Liver (tissue), 9 donors: ENCODE measurements around the gene SMIM36. TPM values are rescaled to one million over a fixed set of nuclear protein-coding genes. Genes with fewer than 3 reads are reported as not detected.

Experiments used
- DNase-seq: peaks from one replicate; pipeline ENCODE4 v3.0.0-alpha.2; 2017; ENCODE audit warnings: low spot score
- H3K27ac ChIP-seq, 2 donors: one replicate each; pipeline ENCODE4 v1.7.0; 2013; ENCODE audit warnings: inconsistent platforms in 2 of 2, low read length in 2 of 2, control low read depth in 1 of 2, low read depth in 1 of 2, mild to moderate bottlenecking in 1 of 2
- H3K27me3 ChIP-seq, 4 donors: one replicate each; pipeline versions ENCODE4 v1.6.1 to v1.7.0; 2013; ENCODE audit warnings: low read length in 3 of 4, inconsistent platforms in 1 of 4, mild to moderate bottlenecking in 1 of 4, moderate library complexity in 1 of 4; ENCODE audit not compliant: control insufficient read depth in 4 of 4, insufficient read depth in 4 of 4
- H3K36me3 ChIP-seq, 4 donors: one replicate each; pipeline versions ENCODE4 v1.6.1 to v1.7.0; 2013; ENCODE audit warnings: low read length in 3 of 4, mild to moderate bottlenecking in 3 of 4, low read depth in 1 of 4, moderate library complexity in 1 of 4; ENCODE audit not compliant: control insufficient read depth in 4 of 4, insufficient read depth in 3 of 4
- H3K4me1 ChIP-seq, 4 donors: one replicate each; pipeline versions ENCODE4 v1.6.1 to v1.7.0; 2013; ENCODE audit warnings: low read length in 3 of 4, mild to moderate bottlenecking in 3 of 4, moderate library complexity in 1 of 4; ENCODE audit not compliant: control insufficient read depth in 4 of 4, insufficient read depth in 4 of 4
- H3K4me3 ChIP-seq, 3 donors: one replicate each; pipeline versions ENCODE4 v1.6.1 to v1.7.0; 2013; ENCODE audit warnings: low read length in 3 of 3, control low read depth in 1 of 3, low read depth in 1 of 3, mild to moderate bottlenecking in 1 of 3
- H3K9ac ChIP-seq, 2 donors: one replicate each; pipeline ENCODE4 v1.7.0; 2013; ENCODE audit warnings: low read length in 2 of 2, mild to moderate bottlenecking in 2 of 2, moderate library complexity in 2 of 2, control low read depth in 1 of 2, low read depth in 1 of 2
- H3K9me3 ChIP-seq, 4 donors: one replicate each; pipeline versions ENCODE4 v1.6.1 to v1.7.0; 2013; ENCODE audit warnings: low read length in 3 of 4; ENCODE audit not compliant: control insufficient read depth in 4 of 4
- EGR1 ChIP-seq, 2 donors: IDR thresholded peaks; 2 replicates each; pipeline ENCODE4 v1.6.1; 2016 to 2018; ENCODE audit warnings: antibody characterized with exemption in 2 of 2, low read depth in 2 of 2
- FOXA1 ChIP-seq: IDR thresholded peaks from 2 replicates; pipeline ENCODE4 v1.6.1; 2016; ENCODE audit warnings: antibody characterized with exemption
- FOXA2 ChIP-seq: IDR thresholded peaks from 2 replicates; pipeline ENCODE4 v1.6.1; 2016; ENCODE audit warnings: antibody characterized with exemption
- GABPA ChIP-seq, 2 donors: IDR thresholded peaks in 1 of 2; conservative IDR thresholded peaks in 1 of 2; 2 replicates each; pipeline ENCODE4 v1.6.1; 2016; ENCODE audit warnings: antibody characterized with exemption in 2 of 2, mild to moderate bottlenecking in 1 of 2, moderate library complexity in 1 of 2
- HNF4A ChIP-seq, 2 donors: conservative IDR thresholded peaks; 2 replicates each; pipeline ENCODE4 v1.6.1; 2016; ENCODE audit warnings: antibody characterized with exemption in 2 of 2, mild to moderate bottlenecking in 2 of 2
- HNF4G ChIP-seq: IDR thresholded peaks from 2 replicates; pipeline ENCODE4 v1.6.1; 2016; ENCODE audit warnings: antibody characterized with exemption
- JUND ChIP-seq, 2 donors: IDR thresholded peaks; 2 replicates each; pipeline ENCODE4 v1.6.1; 2016; ENCODE audit warnings: antibody characterized with exemption in 2 of 2
- NR2F2 ChIP-seq: IDR thresholded peaks from 2 replicates; pipeline ENCODE4 v1.6.1; 2016; ENCODE audit warnings: antibody characterized with exemption
- REST ChIP-seq: IDR thresholded peaks from 2 replicates; pipeline ENCODE4 v1.6.1; 2016; ENCODE audit warnings: antibody characterized with exemption, mild to moderate bottlenecking
- RXRA ChIP-seq, 2 donors: IDR thresholded peaks; 2 replicates each; pipeline ENCODE4 v1.6.1; 2017 to 2018; ENCODE audit warnings: antibody characterized with exemption in 2 of 2, mild to moderate bottlenecking in 1 of 2
- SP1 ChIP-seq: IDR thresholded peaks from 2 replicates; pipeline ENCODE4 v1.6.1; 2018; ENCODE audit warnings: antibody characterized with exemption, mild to moderate bottlenecking
- YY1 ChIP-seq: IDR thresholded peaks from 2 replicates; pipeline ENCODE4 v1.6.1; 2016; ENCODE audit warnings: antibody characterized with exemption, mild to moderate bottlenecking
- WGBS: extraction: QIAGEN DNeasy Blood & Tissue Kit; methylation state at CpG from one replicate; pipeline ENCODE4 v1.1.7; 2013; 5-methylcytosine and 5-hydroxymethylcytosine counted together
- polyA plus RNA-seq, 2 donors: library from polyadenylated mRNA; stranded (reverse) in 1 of 2; unstranded in 1 of 2; fragments of 200-250 nt in 1 of 2; fragments of >200 nt in 1 of 2; fragmentation: Nextera tagmentation in 1 of 2; extraction: Ambion mirVana in 1 of 2; gene quantifications; one replicate each; pipeline versions ENCODE4 v1.2.1 to v1.2.3, GENCODE V29; 2013 to 2015
- total RNA-seq, 2 donors: library from RNA; depleted of rRNA; stranded (reverse); fragments of >200 nt; gene quantifications; one replicate each; pipeline ENCODE4 v1.2.3, GENCODE V29; 2014
- TF ChIP-seq, protein P1 (sequence below): IDR thresholded peaks from 2 replicates; pipeline ENCODE4 v1.6.1; 2016; ENCODE audit warnings: antibody characterized with exemption
- TF ChIP-seq, protein P2 (sequence below): fragments of 150-350 bp; IDR thresholded peaks from 2 replicates; pipeline ENCODE4 v1.5.1; 2017; ENCODE audit warnings: improper control_type of control experiment, low read depth, low read length; ENCODE audit not compliant: missing input control
- donor health status: healthy.
- donor health status: healthy.
- donor health status: healthy.
- donor health status: healthy.
- donor health status: healthy.

SMIM36 gene
- total and polyA plus RNA-seq, 4 donors, result not detected

- Histone ChIP-seq H3K9me3 (no peaks in the 10 kb centered on the region), H3K9ac (peak within 1 kb of the TSS; percentile 56 to 80), H3K36me3 (no peaks in the 10 kb centered on the region), H3K27me3 (no peaks in the 10 kb centered on the region), H3K4me3 (peak within 1 kb of the TSS; percentile 78 to 95 (median 79)), H3K4me1 (peaks cover 3 to 19% (median 10%) of the 10 kb centered on the region in 4 donors), H3K27ac (peak within 1 kb of the TSS; percentile 87 to 88)
- under 1% methylated on average over 62 of the region's 62 CpGs for WGBS
- TF ChIP-seq SP1 (no peak), RXRA (IDR thresholded peaks at IDR 0.05) (peak in 1 of 2 donors; percentile 15)
- no peak for DNase-seq
These were observed 89.9 kb downstream of the SMIM36 start, which contains the start of gene MMD for GRCh38 chr17:55421179-55421934. Gene MMD (minus strand): TSS chr17:55421835. CDS start chr17:55421695, 140 bp downstream.

GRCh38 chr17:55420776-55421178 is 90.5 kb downstream of the SMIM36 start:
- WGBS, result under 1% methylated on average over 21 of the region's 21 CpGs
- H3K4me3 ChIP-seq, result peak overlapping the region; percentile 78 to 95 (median 79)
- H3K4me1 ChIP-seq, result peaks cover 3 to 19% (median 10%) of the 10 kb centered on the region in 4 donors
- H3K27me3 ChIP-seq, result no peaks in the 10 kb centered on the region
- H3K27ac ChIP-seq, result peak overlapping the region; percentile 87 to 88
- no peaks in the 10 kb centered on the region for H3K9me3 ChIP-seq
- TF ChIP-seq SP1 (peak; percentile 3), FOXA1 (no peak), JUND (IDR thresholded peaks at IDR 0.05) (no peak), NR2F2 (no peak), HNF4A (conservative IDR thresholded peaks at IDR 0.05) (no peak), EGR1 (IDR thresholded peaks at IDR 0.05; ENCODE audit: low read depth in 2 of 2) (no peak), YY1 (peak; percentile 32), RXRA (IDR thresholded peaks at IDR 0.05) (peak in 1 of 2 donors; percentile 61), GABPA (IDR thresholded peaks at IDR 0.05 in 1 of 2, conservative IDR thresholded peaks at IDR 0.05 in 1 of 2) (no peak), REST (peak; percentile 29)
- TF ChIP-seq, protein P1, sequence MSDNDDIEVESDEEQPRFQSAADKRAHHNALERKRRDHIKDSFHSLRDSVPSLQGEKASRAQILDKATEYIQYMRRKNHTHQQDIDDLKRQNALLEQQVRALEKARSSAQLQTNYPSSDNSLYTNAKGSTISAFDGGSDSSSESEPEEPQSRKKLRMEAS, result no peak
- DNase-seq, result peak; percentile 55
- H3K36me3 ChIP-seq, result no peaks in the 10 kb centered on the region
- H3K9ac ChIP-seq, result peak overlapping the region; percentile 56 to 80

GRCh38 chr17:55420067-55420775 is 91.0 kb downstream of the SMIM36 start:
- no peaks in the 10 kb centered on the region for H3K27me3 ChIP-seq
- no peaks in the 10 kb centered on the region for H3K9me3 ChIP-seq
- peaks cover 3 to 19% (median 10%) of the 10 kb centered on the region in 4 donors for H3K4me1 ChIP-seq
- peak overlapping the region; percentile 87 to 88 for H3K27ac ChIP-seq
- peak overlapping the region; percentile 78 to 95 (median 79) for H3K4me3 ChIP-seq
- WGBS, result 23% methylated on average over 6 of the region's 6 CpGs
- TF ChIP-seq SP1 (peak; percentile 10), FOXA2 (no peak), NR2F2 (no peak), YY1 (no peak), HNF4G (no peak), RXRA (IDR thresholded peaks at IDR 0.05) (peak in 1 of 2 donors; percentile 46), HNF4A (conservative IDR thresholded peaks at IDR 0.05) (peak in 1 of 2 donors; percentile 9)
- TF ChIP-seq, protein P2, sequence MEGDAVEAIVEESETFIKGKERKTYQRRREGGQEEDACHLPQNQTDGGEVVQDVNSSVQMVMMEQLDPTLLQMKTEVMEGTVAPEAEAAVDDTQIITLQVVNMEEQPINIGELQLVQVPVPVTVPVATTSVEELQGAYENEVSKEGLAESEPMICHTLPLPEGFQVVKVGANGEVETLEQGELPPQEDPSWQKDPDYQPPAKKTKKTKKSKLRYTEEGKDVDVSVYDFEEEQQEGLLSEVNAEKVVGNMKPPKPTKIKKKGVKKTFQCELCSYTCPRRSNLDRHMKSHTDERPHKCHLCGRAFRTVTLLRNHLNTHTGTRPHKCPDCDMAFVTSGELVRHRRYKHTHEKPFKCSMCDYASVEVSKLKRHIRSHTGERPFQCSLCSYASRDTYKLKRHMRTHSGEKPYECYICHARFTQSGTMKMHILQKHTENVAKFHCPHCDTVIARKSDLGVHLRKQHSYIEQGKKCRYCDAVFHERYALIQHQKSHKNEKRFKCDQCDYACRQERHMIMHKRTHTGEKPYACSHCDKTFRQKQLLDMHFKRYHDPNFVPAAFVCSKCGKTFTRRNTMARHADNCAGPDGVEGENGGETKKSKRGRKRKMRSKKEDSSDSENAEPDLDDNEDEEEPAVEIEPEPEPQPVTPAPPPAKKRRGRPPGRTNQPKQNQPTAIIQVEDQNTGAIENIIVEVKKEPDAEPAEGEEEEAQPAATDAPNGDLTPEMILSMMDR, result no peak
- DNase-seq, result no peak
- no peaks in the 10 kb centered on the region for H3K36me3 ChIP-seq
- H3K9ac ChIP-seq, result peak overlapping the region in 1 of 2 donors; percentile 32
